ENCODE results near the gene PCDH15. TPM values are rescaled to one million over a fixed set of nuclear protein-coding genes. Genes with fewer than 3 reads are reported as not detected.

The PCDH15 gene
- total and polyA plus RNA-seq, 2 of the 8 experiments (the other 6 are each of a cell fraction or from before 2014, with no cell fraction given), result 0.11 TPM; not detected in 1

GRCh38 chr10:54124209-54124885, 676.7 kb downstream of the PCDH15 start:
- H2BK12ac ChIP-seq (ENCODE audit: low read depth, low read length), result no peak overlapping the region
- H3K4ac ChIP-seq (replicated peaks; ENCODE audit: insufficient read length, low read depth, low read length), result no peak overlapping the region
- no peaks in the 10 kb centered on the region for H3K27me3 ChIP-seq (replicated peaks in 1 of 4; ENCODE audit: control insufficient read depth in 3 of 4, extremely low read depth in 1 of 4, insufficient read depth in 3 of 4, low read length in 3 of 4)
- H3K27ac ChIP-seq (ENCODE audit: low read depth, low read length), result no peak overlapping the region
- no peak overlapping the region for H2BK120ac ChIP-seq (replicated peaks; ENCODE audit: low read depth, low read length)
- H3K4me3 ChIP-seq (ENCODE audit: extremely low read depth in 1 of 4, insufficient read depth in 2 of 4, low read depth in 3 of 4, low read length in 4 of 4), result no peak overlapping the region
- H2AK5ac ChIP-seq (ENCODE audit: low read depth, low read length), result no peak overlapping the region
- no peak overlapping the region for H4K5ac ChIP-seq (ENCODE audit: insufficient read length, low read depth, low read length)
- H3K14ac ChIP-seq (ENCODE audit: insufficient read length), result no peak overlapping the region
- H3K36me3 ChIP-seq (ENCODE audit: control insufficient read depth in 2 of 4, insufficient read depth in 4 of 4, low read length in 3 of 4), result no peaks in the 10 kb centered on the region
- FAIRE-seq (no peak), DNase-seq (ENCODE audit: low read depth in 1 of 2, low spot score in 2 of 2) (no peak)
- H4K20me1 ChIP-seq (replicated peaks in 1 of 2; ENCODE audit: control insufficient read depth in 1 of 2, insufficient read depth in 2 of 2, low read length in 2 of 2), result no peaks in the 10 kb centered on the region
- TF ChIP-seq CREB1 (IDR thresholded peaks at IDR 0.05), result no peak
- no peak for TF ChIP-seq MAX (IDR thresholded peaks at IDR 0.05)
- no peak overlapping the region for H3K56ac ChIP-seq (replicated peaks; ENCODE audit: insufficient read length, low read depth, low read length)
- H3K79me2 ChIP-seq (ENCODE audit: control insufficient read depth in 1 of 2, insufficient read depth in 2 of 2, low read length in 2 of 2), result no peaks in the 10 kb centered on the region
- H3K9ac ChIP-seq (replicated peaks in 1 of 4; ENCODE audit: extremely low read depth in 1 of 4, low read depth in 3 of 4, low read length in 3 of 4), result no peak overlapping the region
- no peaks in the 10 kb centered on the region for H3K4me1 ChIP-seq (replicated peaks in 1 of 4; ENCODE audit: control insufficient read depth in 3 of 4, insufficient read depth in 4 of 4, low read length in 3 of 4)
- WGBS, 2 experiments (ENCODE audit: extremely low coverage in 1 of 2, insufficient coverage in 1 of 2, insufficient read length in 1 of 2, insufficient replicate concordance in 2 of 2, low coverage in 1 of 2, low lambda C conversion rate in 2 of 2, missing lambda C conversion rate in 1 of 2), result 88% methylated on average over 6 of the region's 6 CpGs; no CpG with 5 or more reads in 1 of the 2 experiments
- H4K91ac ChIP-seq (replicated peaks; ENCODE audit: insufficient read length, low read length), result no peak overlapping the region
- no peak overlapping the region for H4K8ac ChIP-seq (ENCODE audit: extremely low read depth, insufficient read depth, low read length)
- no peak overlapping the region for H3K18ac ChIP-seq (ENCODE audit: extremely low read depth, low read length)
- no peak overlapping the region for H2BK5ac ChIP-seq (ENCODE audit: low read depth, low read length)
- H3K9me3 ChIP-seq (ENCODE audit: insufficient read depth in 2 of 2, low read depth in 1 of 2, low read length in 1 of 2), result 0 out of 4 replicates have a peak, but pooled peaks cover 0 to 4% of the 10 kb centered on the region in 2 experiments
- H3K4me2 ChIP-seq (ENCODE audit: insufficient read depth in 1 of 2, low read depth in 2 of 2, low read length in 2 of 2), result no peak overlapping the region
- H3K23me2 ChIP-seq (ENCODE audit: low read depth, low read length), result no peaks in the 10 kb centered on the region
- POLR2A ChIA-PET (ENCODE audit: partially characterized antibody), result no interaction called here
- H3K23ac ChIP-seq (ENCODE audit: insufficient read length), result no peak overlapping the region
- H3K79me1 ChIP-seq (ENCODE audit: low read depth, low read length), result no peaks in the 10 kb centered on the region
- H2AFZ ChIP-seq (ENCODE audit: low read length), result no peak overlapping the region
- H2BK20ac ChIP-seq (ENCODE audit: low read length), result no peak overlapping the region
- H2BK15ac ChIP-seq (ENCODE audit: low read length), result no peak overlapping the region
- CTCF ChIA-PET (ENCODE audit: partially characterized antibody), result interaction anchor here (0.6 to 1.5 kb wide), 2 partner anchors 9 to 10 kb away, joined by 3 read pairs; no protein-coding TSS in a partner anchor
